WTC11 (cell line): ENCODE data around the gene ZNF26. TPM values are rescaled to one million over a fixed set of nuclear protein-coding genes. Genes with fewer than 3 reads are reported as not detected.
"Not testable (repeated sequence)": the region's sequence is repeated elsewhere in the genome, so short reads cannot be mapped to it uniquely, and the experiment has no call there.

Experiments
- ATAC-seq: fragments of 200-7000 bp; cut with Tn5 transposase; 2 replicates; pipeline ENCODE4 v1.10.0; 2021; ENCODE audit warnings: mild to moderate bottlenecking, moderate library complexity
- CTCF ChIA-PET: fragments of 300-600 bp; sonication (Branson Sonifier 250); formaldehyde crosslinking; loops from one replicate; lab custom pipeline; 2021; ENCODE audit warnings: antibody characterized with exemption; lab: Charles Lee
- POLR2A ChIA-PET: fragments of 350-600 bp; sonication (Branson Sonifier 250); formaldehyde crosslinking; loops from one replicate; lab custom pipeline; 2021; ENCODE audit warnings: antibody characterized with exemption; lab: Charles Lee
- DNase-seq: peaks from one replicate; pipeline ENCODE4 v3.0.0; 2021; ENCODE audit warnings: low spot score
- H3K27ac Mint-ChIP-seq: 2 replicates; pipeline ENCODE4 v1.8.0; 2021; ENCODE audit warnings: mixed read lengths
- H3K27me3 Mint-ChIP-seq: 2 replicates; pipeline ENCODE4 v1.8.0; 2021; ENCODE audit warnings: low read depth, mild to moderate bottlenecking, moderate library complexity, mixed read lengths
- H3K36me3 Mint-ChIP-seq: 2 replicates; pipeline ENCODE4 v1.8.0; 2021; ENCODE audit warnings: mixed read lengths
- H3K4me1 Mint-ChIP-seq: 2 replicates; pipeline ENCODE4 v1.8.0; 2022; ENCODE audit warnings: mixed read lengths
- H3K4me3 Mint-ChIP-seq: 2 replicates; pipeline ENCODE4 v1.8.0; 2021; ENCODE audit warnings: mild to moderate bottlenecking, moderate library complexity, mixed read lengths
- H3K9me3 Mint-ChIP-seq: 2 replicates; pipeline ENCODE4 v1.8.0; 2021; ENCODE audit warnings: mixed read lengths
- CREB1 ChIP-seq: sonication (generic); formaldehyde crosslinking; IDR thresholded peaks from 2 replicates; pipeline ENCODE4 v1.8.0; 2023; ENCODE audit warnings: mild to moderate bottlenecking, missing genetic modification reagents
- E2F1 ChIP-seq: sonication (generic); formaldehyde crosslinking; IDR thresholded peaks from 2 replicates; pipeline ENCODE4 v1.8.0; 2022; ENCODE audit warnings: mild to moderate bottlenecking, missing genetic modification reagents
- ELF4 ChIP-seq: sonication (generic); formaldehyde crosslinking; IDR thresholded peaks from 2 replicates; pipeline ENCODE4 v1.8.1; 2022; ENCODE audit warnings: low read depth, mild to moderate bottlenecking, moderate library complexity, missing genetic modification reagents
- FOXP1 ChIP-seq: sonication (generic); formaldehyde crosslinking; IDR thresholded peaks from 2 replicates; pipeline ENCODE4 v1.8.0; 2022; ENCODE audit warnings: missing genetic modification reagents, mild to moderate bottlenecking, moderate library complexity, borderline replicate concordance
- GRHL2 ChIP-seq: fragments of 250-450 bp; sonication (Bioruptor Pico); IDR thresholded peaks from 2 replicates; pipeline ENCODE4 v1.8.0; 2022; ENCODE audit warnings: mild to moderate bottlenecking, moderate library complexity; ENCODE audit not compliant: insufficient replicate concordance, severe bottlenecking
- HMGA2 ChIP-seq: fragments of 250-450 bp; sonication (Bioruptor Pico); IDR thresholded peaks from 2 replicates; pipeline ENCODE4 v1.4.0; 2021; ENCODE audit warnings: mild to moderate bottlenecking, moderate library complexity
- KAT7 ChIP-seq: sonication (generic); formaldehyde crosslinking; IDR thresholded peaks from 2 replicates; pipeline ENCODE4 v1.8.1; 2023; ENCODE audit warnings: missing genetic modification reagents, mild to moderate bottlenecking, borderline replicate concordance
- MLX ChIP-seq: sonication (generic); formaldehyde crosslinking; IDR thresholded peaks from 2 replicates; pipeline ENCODE4 v1.8.1; 2023; ENCODE audit warnings: mild to moderate bottlenecking, missing genetic modification reagents, moderate library complexity
- MYBL2 ChIP-seq: sonication (generic); formaldehyde crosslinking; IDR thresholded peaks from 2 replicates; pipeline ENCODE4 v1.8.1; 2023; ENCODE audit warnings: mild to moderate bottlenecking, moderate library complexity, missing genetic modification reagents
- OVOL2 ChIP-seq: fragments of 250-450 bp; sonication (Bioruptor Pico); IDR thresholded peaks from 2 replicates; pipeline ENCODE4 v1.9.0; 2021; ENCODE audit warnings: mild to moderate bottlenecking, borderline replicate concordance
- SP1 ChIP-seq: sonication (generic); formaldehyde crosslinking; conservative IDR thresholded peaks from 2 replicates; pipeline ENCODE4 v1.8.1; 2022; ENCODE audit warnings: missing genetic modification reagents
- USF2 ChIP-seq: sonication (generic); formaldehyde crosslinking; IDR thresholded peaks from 2 replicates; pipeline ENCODE4 v1.8.1; 2023; ENCODE audit warnings: mild to moderate bottlenecking, missing genetic modification reagents, moderate library complexity
- ZBTB43 ChIP-seq: sonication (generic); formaldehyde crosslinking; IDR thresholded peaks from 2 replicates; pipeline ENCODE4 v1.8.1; 2023; ENCODE audit warnings: mild to moderate bottlenecking, missing genetic modification reagents
- ZNF121 ChIP-seq: sonication (generic); formaldehyde crosslinking; IDR thresholded peaks from 2 replicates; pipeline ENCODE4 v1.8.0; 2023; ENCODE audit warnings: missing genetic modification reagents
- ZNF263 ChIP-seq: sonication (generic); formaldehyde crosslinking; IDR thresholded peaks from 2 replicates; pipeline ENCODE4 v1.8.1; 2022; ENCODE audit warnings: low read depth, mild to moderate bottlenecking, moderate library complexity, missing genetic modification reagents
- ZNF396 ChIP-seq: fragments of 250-450 bp; sonication (Bioruptor Pico); IDR thresholded peaks from 2 replicates; pipeline ENCODE4 v1.8.0; 2021; ENCODE audit warnings: mild to moderate bottlenecking, moderate library complexity, borderline replicate concordance
- ZNF423 ChIP-seq: fragments of 250-450 bp; sonication (Bioruptor Pico); IDR thresholded peaks from 2 replicates; pipeline ENCODE4 v2.1.2; 2022; ENCODE audit warnings: mild to moderate bottlenecking, moderate library complexity
- ZNF671 ChIP-seq: fragments of 250-450 bp; sonication (Bioruptor Pico); IDR thresholded peaks from 2 replicates; pipeline ENCODE4 v1.8.0; 2021; ENCODE audit warnings: mild to moderate bottlenecking
- total RNA-seq: library from RNA; stranded (reverse); gene quantifications from 3 replicates; pipeline ENCODE4 v1.2.3, GENCODE V29; 2021

Gene ZNF26
- total RNA-seq, 1 experiment from 2014 or later = 11.9 TPM

GRCh38 chr12:132938807-132939206 lies 47.4 kb upstream of the ZNF26 start:
- CTCF ChIA-PET = interaction anchor here (0.5 kb wide), 1 partner anchor 35 kb away, joined by 3 read pairs; no protein-coding TSS in a partner anchor
- ATAC-seq, H3K4me1 Mint-ChIP-seq, H3K27ac Mint-ChIP-seq, DNase-seq, H3K27me3 Mint-ChIP-seq, H3K4me3 Mint-ChIP-seq, POLR2A ChIA-PET: not testable (repeated sequence)
- Mint-ChIP-seq H3K9me3 (peaks cover 53% of the 10 kb centered on the region), H3K36me3 (peaks cover 75% of the 10 kb centered on the region)

- POLR2A ChIA-PET = no interaction called here
- Mint-ChIP-seq H3K4me3 (no peak overlapping the region), H3K27me3 (no peaks in the 10 kb centered on the region), H3K27ac (no peak overlapping the region), H3K4me1 (no peaks in the 10 kb centered on the region), H3K36me3 (peaks cover 75% of the 10 kb centered on the region), H3K9me3 (peaks cover 46% of the 10 kb centered on the region)
- DNase-seq (no peak), ATAC-seq (no peak)
- CTCF ChIA-PET = no interaction called here
- no peak for TF ChIP-seq ZNF263 (CRISPR knock-in tag)
- no peak for TF ChIP-seq E2F1 (CRISPR knock-in tag)
- TF ChIP-seq ZNF671 = no peak
- TF ChIP-seq USF2 (CRISPR knock-in tag) = no peak
- no peak for TF ChIP-seq KAT7 (CRISPR knock-in tag)
- no peak for TF ChIP-seq SP1 (CRISPR knock-in tag)
- TF ChIP-seq CREB1 (CRISPR knock-in tag) = no peak
- TF ChIP-seq ELF4 = no peak
- no peak for TF ChIP-seq MLX (CRISPR knock-in tag)
- TF ChIP-seq MYBL2 = no peak
- TF ChIP-seq ZNF423 (CRISPR knock-in tag) = no peak
- no peak for TF ChIP-seq GRHL2 (CRISPR knock-in tag)
- no peak for TF ChIP-seq ZNF121
- TF ChIP-seq ZBTB43 (CRISPR knock-in tag) = no peak
- no peak for TF ChIP-seq ZNF396
- TF ChIP-seq OVOL2 = no peak
These were observed 46.0 kb upstream of the ZNF26 start for GRCh38 chr12:132940071-132940719.

- DNase-seq (no peak), ATAC-seq (no peak)
- no peak overlapping the region for H3K27ac Mint-ChIP-seq
- POLR2A ChIA-PET = no interaction called here
- H3K9me3 Mint-ChIP-seq = peaks cover 45% of the 10 kb centered on the region
- TF ChIP-seq FOXP1 (CRISPR knock-in tag) = 0 out of 2 replicates have a peak, but pooled peaks have one; percentile 23
- TF ChIP-seq HMGA2 (CRISPR knock-in tag) = no peak
- peaks cover 77% of the 10 kb centered on the region for H3K36me3 Mint-ChIP-seq
- no peaks in the 10 kb centered on the region for H3K4me1 Mint-ChIP-seq
- H3K4me3 Mint-ChIP-seq = no peak overlapping the region
- no peaks in the 10 kb centered on the region for H3K27me3 Mint-ChIP-seq
- CTCF ChIA-PET = no interaction called here
These were observed 44.7 kb upstream of the ZNF26 start for GRCh38 chr12:132941336-132941954.
